Measurements from ENCODE around the gene NSUN6. TPM values are rescaled to one million over a fixed set of nuclear protein-coding genes. Genes with fewer than 3 reads are reported as not detected.
A peak's percentile ranks its signal among the peaks of the same experiment; 100 is the strongest.
"Not testable (repeated sequence)": the region's sequence is repeated elsewhere in the genome, so short reads cannot be mapped to it uniquely, and the experiment has no call there.

Gene NSUN6
- polyA plus RNA-seq, 4 donors, result 6.0 to 21.9 (median 8.5) TPM

DNA sequence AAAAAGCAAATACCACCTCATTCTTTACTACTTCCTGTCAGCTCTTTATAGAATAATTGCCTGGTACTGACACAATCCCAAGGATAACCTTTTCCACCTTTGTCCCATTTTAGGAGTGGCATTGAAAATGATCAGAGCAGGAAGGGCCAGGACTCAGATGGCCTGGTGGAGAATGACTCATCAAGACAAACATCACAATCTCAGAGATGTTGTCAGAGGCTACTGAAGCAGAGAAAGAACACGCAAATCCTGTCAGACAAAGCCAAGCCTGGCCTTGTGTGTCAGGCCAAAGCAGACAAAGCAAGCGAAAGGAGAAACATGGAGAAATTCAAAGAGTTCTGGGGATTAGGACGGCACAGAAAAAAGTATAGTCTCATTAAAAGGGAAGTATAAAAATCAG is 40.9 kb downstream of the NSUN6 start:
- Histone ChIP-seq H3K9me3 (ENCODE audit: control insufficient read depth in 2 of 2, insufficient read depth in 1 of 2, low read depth in 1 of 2, low read length in 1 of 2) (no peaks in the 10 kb centered on the region), H3K4me3 (ENCODE audit: low read depth in 1 of 3, low read length in 3 of 3) (no peak overlapping the region), H3K36me3 (ENCODE audit: control insufficient read depth in 3 of 3, insufficient read depth in 2 of 3, low read depth in 1 of 3, low read length in 3 of 3) (peaks cover 2 to 14% (median 3%) of the 10 kb centered on the region in 3 donors), H3K4me1 (ENCODE audit: control insufficient read depth in 3 of 3, insufficient read depth in 2 of 3, low read depth in 1 of 3, low read length in 2 of 3) (peaks cover 0 to 11% (median 5%) of the 10 kb centered on the region in 3 donors), H3K27ac (ENCODE audit: low read depth in 1 of 3, low read length in 2 of 3) (peak overlapping the region; percentile 55 to 71 (median 58)), H3K27me3 (ENCODE audit: control insufficient read depth in 3 of 3, insufficient read depth in 3 of 3, low read length in 3 of 3) (no peaks in the 10 kb centered on the region)
- no peak for FAIRE-seq
- DNase-seq, result peak; percentile 83 to 90
- WGBS, 3 donors, result 54 to 73% (median 71%) methylated on average over 3 of the region's 3 CpGs

DNA sequence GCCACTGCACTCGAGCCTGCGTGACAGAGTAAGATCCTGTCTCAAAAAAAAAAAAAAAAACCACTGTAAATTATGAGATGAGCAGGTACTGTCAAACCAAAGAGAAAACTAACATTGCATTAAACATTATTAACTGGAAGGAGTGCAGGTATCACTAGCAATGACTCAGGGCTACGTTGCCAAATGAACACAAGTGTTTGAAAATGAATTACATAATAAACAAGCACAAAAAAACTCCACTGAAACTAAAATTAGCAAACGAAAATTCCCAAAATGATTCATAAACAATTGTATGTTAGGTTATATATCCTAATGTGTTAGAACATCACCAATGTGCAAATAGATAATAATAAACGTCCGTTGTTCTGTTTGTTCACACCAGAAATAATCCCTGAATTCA is 42.8 kb downstream of the NSUN6 start:
- Histone ChIP-seq H3K27ac (ENCODE audit: low read depth in 1 of 3, low read length in 2 of 3) (no peak overlapping the region), H3K9me3 (ENCODE audit: control insufficient read depth in 2 of 2, insufficient read depth in 1 of 2, low read depth in 1 of 2, low read length in 1 of 2) (no peaks in the 10 kb centered on the region), H3K4me3 (ENCODE audit: low read depth in 1 of 3, low read length in 3 of 3) (no peak overlapping the region), H3K27me3 (ENCODE audit: control insufficient read depth in 3 of 3, insufficient read depth in 3 of 3, low read length in 3 of 3) (no peaks in the 10 kb centered on the region), H3K4me1 (ENCODE audit: control insufficient read depth in 3 of 3, insufficient read depth in 2 of 3, low read depth in 1 of 3, low read length in 2 of 3) (peaks cover 0 to 11% (median 5%) of the 10 kb centered on the region in 3 donors), H3K36me3 (ENCODE audit: control insufficient read depth in 3 of 3, insufficient read depth in 2 of 3, low read depth in 1 of 3, low read length in 3 of 3) (peaks cover 2 to 14% (median 3%) of the 10 kb centered on the region in 3 donors)
- no peak for DNase-seq
- no peak for FAIRE-seq
- WGBS, 3 donors, result 84 to 87% (median 86%) methylated on average over 6 of the region's 6 CpGs

DNA sequence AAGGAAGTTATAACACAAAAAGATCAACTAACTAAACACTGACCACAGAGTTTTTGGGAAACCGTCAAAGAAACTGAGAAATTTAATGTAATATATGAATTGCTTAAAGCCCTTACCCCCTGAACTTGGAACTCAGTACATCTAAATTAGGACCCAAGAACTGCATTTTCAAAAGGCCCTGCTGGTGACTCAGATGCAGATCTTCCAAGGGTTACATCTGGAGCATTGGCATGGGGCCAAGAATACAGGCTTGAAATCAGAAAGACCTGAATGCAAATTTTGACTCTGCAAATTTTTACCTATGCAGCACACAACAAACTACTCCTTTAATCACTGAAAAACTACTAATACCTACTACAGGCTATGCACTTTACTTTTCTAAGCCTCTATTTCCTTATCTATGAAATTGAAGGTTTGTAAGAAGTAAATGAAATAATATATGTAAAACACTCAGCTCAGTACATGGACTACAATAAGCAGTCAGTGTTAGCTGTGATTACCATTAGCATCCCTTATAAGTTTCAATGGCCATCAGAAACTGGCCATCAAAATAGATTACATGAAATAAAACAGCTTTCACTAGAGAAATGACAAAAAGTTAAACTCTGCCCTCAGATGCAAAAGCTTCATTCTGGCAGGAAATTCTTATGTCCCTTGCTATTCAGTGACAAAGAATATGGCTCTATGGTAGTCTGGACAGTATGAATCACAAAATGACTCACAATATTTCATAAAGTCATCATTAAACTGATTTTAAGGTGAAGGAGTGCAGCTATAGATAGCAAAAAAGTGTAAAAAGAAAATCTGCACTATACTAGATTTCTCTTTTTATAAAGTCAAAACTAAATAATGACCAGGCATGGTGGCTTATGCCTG is 43.6 kb downstream of the NSUN6 start:
- no peaks in the 10 kb centered on the region for H3K9me3 ChIP-seq (ENCODE audit: control insufficient read depth in 2 of 2, insufficient read depth in 1 of 2, low read depth in 1 of 2, low read length in 1 of 2)
- H3K36me3 ChIP-seq (ENCODE audit: control insufficient read depth in 3 of 3, insufficient read depth in 2 of 3, low read depth in 1 of 3, low read length in 3 of 3), result peaks cover 2 to 10% (median 3%) of the 10 kb centered on the region in 3 donors
- peak; percentile 27 to 73 for DNase-seq
- H3K27ac ChIP-seq (ENCODE audit: low read depth in 1 of 3, low read length in 2 of 3), result no peak overlapping the region
- H3K27me3 ChIP-seq (ENCODE audit: control insufficient read depth in 3 of 3, insufficient read depth in 3 of 3, low read length in 3 of 3), result no peaks in the 10 kb centered on the region
- WGBS, 3 donors, result 32 to 57% (median 39%) methylated on average over 1 of the region's 1 CpG
- no peak for FAIRE-seq
- H3K4me3 ChIP-seq (ENCODE audit: low read depth in 1 of 3, low read length in 3 of 3), result no peak overlapping the region
- H3K4me1 ChIP-seq (ENCODE audit: control insufficient read depth in 3 of 3, insufficient read depth in 2 of 3, low read depth in 1 of 3, low read length in 2 of 3), result peaks cover 0 to 11% (median 5%) of the 10 kb centered on the region in 3 donors

- H3K4me1 ChIP-seq (ENCODE audit: control insufficient read depth in 3 of 3, insufficient read depth in 2 of 3, low read depth in 1 of 3, low read length in 2 of 3), result peaks cover 0 to 11% (median 5%) of the 10 kb centered on the region in 3 donors
- peaks cover 0 to 15% (median 5%) of the 10 kb centered on the region in 3 donors for H3K36me3 ChIP-seq (ENCODE audit: control insufficient read depth in 3 of 3, insufficient read depth in 2 of 3, low read depth in 1 of 3, low read length in 3 of 3)
- H3K27me3 ChIP-seq (ENCODE audit: control insufficient read depth in 3 of 3, insufficient read depth in 3 of 3, low read length in 3 of 3), result no peaks in the 10 kb centered on the region
- H3K4me3 ChIP-seq (ENCODE audit: low read depth in 1 of 3, low read length in 3 of 3), result no peak overlapping the region
- WGBS, 3 donors, result 97 to 99% (median 97%) methylated on average over 4 of the region's 4 CpGs
- no peak for DNase-seq
- no peak overlapping the region for H3K27ac ChIP-seq (ENCODE audit: low read depth in 1 of 3, low read length in 2 of 3)
- no peak for FAIRE-seq
- no peaks in the 10 kb centered on the region for H3K9me3 ChIP-seq (ENCODE audit: control insufficient read depth in 2 of 2, insufficient read depth in 1 of 2, low read depth in 1 of 2, low read length in 1 of 2)
Observed at GRCh38 chr10:18606051-18606695, 45.2 kb downstream of the NSUN6 start.

DNA sequence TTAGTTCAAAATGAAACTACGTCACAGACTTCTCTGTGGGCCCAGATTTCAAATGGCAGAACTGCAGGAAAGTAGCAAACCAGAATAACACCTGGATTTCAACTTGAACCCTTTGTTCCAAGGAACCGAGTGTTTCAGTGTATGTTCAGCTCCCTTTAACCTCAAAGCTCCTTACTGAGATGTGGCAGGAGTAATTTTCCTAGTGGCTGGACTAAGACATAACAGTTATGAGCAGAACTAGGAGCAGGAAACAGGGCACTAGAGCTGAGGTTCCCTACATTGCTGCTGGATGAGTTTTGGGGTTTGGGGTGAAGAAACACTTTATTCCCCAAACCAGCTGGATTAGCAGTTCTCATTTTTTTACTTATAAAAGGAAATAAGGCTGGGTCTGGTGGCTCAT is 50.1 kb downstream of the NSUN6 start:
- H3K36me3 ChIP-seq (ENCODE audit: control insufficient read depth in 3 of 3, insufficient read depth in 2 of 3, low read depth in 1 of 3, low read length in 3 of 3), result peaks cover 0 to 12% (median 5%) of the 10 kb centered on the region in 3 donors
- H3K27ac ChIP-seq (ENCODE audit: low read depth in 1 of 3, low read length in 2 of 3), result no peak overlapping the region
- H3K4me3 ChIP-seq (ENCODE audit: low read depth in 1 of 3, low read length in 3 of 3), result no peak overlapping the region
- DNase-seq, result no peak
- FAIRE-seq, result no peak
- H3K9me3 ChIP-seq (ENCODE audit: control insufficient read depth in 2 of 2, insufficient read depth in 1 of 2, low read depth in 1 of 2, low read length in 1 of 2), result no peaks in the 10 kb centered on the region
- H3K27me3 ChIP-seq (ENCODE audit: control insufficient read depth in 3 of 3, insufficient read depth in 3 of 3, low read length in 3 of 3), result no peaks in the 10 kb centered on the region
- no peaks in the 10 kb centered on the region for H3K4me1 ChIP-seq (ENCODE audit: control insufficient read depth in 3 of 3, insufficient read depth in 2 of 3, low read depth in 1 of 3, low read length in 2 of 3)
- whole genome bisulfite sequencing, 3 donors, result 93 to 97% (median 95%) methylated on average over 2 of the region's 2 CpGs

DNA sequence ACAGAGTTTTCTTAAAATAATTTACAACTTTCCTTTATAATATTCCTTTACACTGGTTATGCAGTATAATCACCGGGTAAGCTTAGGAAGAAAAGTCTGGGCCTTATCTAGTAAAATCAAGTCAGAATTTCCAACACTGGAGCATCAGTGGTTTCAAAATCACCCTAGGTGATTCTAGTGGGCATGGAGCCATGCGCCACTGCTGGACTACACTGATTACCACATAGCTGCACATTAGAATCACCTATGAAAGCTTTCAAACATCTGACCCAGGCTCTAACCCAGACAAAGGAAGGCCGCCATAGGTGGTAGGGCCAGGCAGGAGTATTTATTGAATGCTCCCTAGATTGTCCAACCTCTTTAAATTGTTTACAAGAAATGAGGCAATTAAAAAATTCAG is 52.0 kb downstream of the NSUN6 start:
- no peak overlapping the region for H3K4me3 ChIP-seq (ENCODE audit: low read depth in 1 of 3, low read length in 3 of 3)
- DNase-seq, result no peak
- no peaks in the 10 kb centered on the region for H3K4me1 ChIP-seq (ENCODE audit: control insufficient read depth in 3 of 3, insufficient read depth in 2 of 3, low read depth in 1 of 3, low read length in 2 of 3)
- H3K9me3 ChIP-seq (ENCODE audit: control insufficient read depth in 2 of 2, insufficient read depth in 1 of 2, low read depth in 1 of 2, low read length in 1 of 2), result no peaks in the 10 kb centered on the region
- no peak for FAIRE-seq
- H3K27me3 ChIP-seq (ENCODE audit: control insufficient read depth in 3 of 3, insufficient read depth in 3 of 3, low read length in 3 of 3), result no peaks in the 10 kb centered on the region
- H3K27ac ChIP-seq (ENCODE audit: low read depth in 1 of 3, low read length in 2 of 3), result no peak overlapping the region
- WGBS, 3 donors, result 96 to 98% (median 97%) methylated on average over 3 of the region's 3 CpGs
- H3K36me3 ChIP-seq (ENCODE audit: control insufficient read depth in 3 of 3, insufficient read depth in 2 of 3, low read depth in 1 of 3, low read length in 3 of 3), result peaks cover 0 to 16% (median 2%) of the 10 kb centered on the region in 3 donors

GRCh38 chr10:18594574-18595156 is 56.7 kb downstream of the NSUN6 start:
- WGBS, 3 donors, result 87 to 95% (median 89%) methylated on average over 6 of the region's 6 CpGs
- no peaks in the 10 kb centered on the region for H3K27me3 ChIP-seq (ENCODE audit: control insufficient read depth in 3 of 3, insufficient read depth in 3 of 3, low read length in 3 of 3)
- FAIRE-seq (no peak), DNase-seq (peak; percentile 20 to 25)
- H3K4me1 ChIP-seq (ENCODE audit: control insufficient read depth in 3 of 3, insufficient read depth in 2 of 3, low read depth in 1 of 3, low read length in 2 of 3), result no peaks in the 10 kb centered on the region
- no peak overlapping the region for H3K27ac ChIP-seq (ENCODE audit: low read depth in 1 of 3, low read length in 2 of 3)
- H3K36me3 ChIP-seq (ENCODE audit: control insufficient read depth in 3 of 3, insufficient read depth in 2 of 3, low read depth in 1 of 3, low read length in 3 of 3), result peaks cover 0 to 7% (median 0%) of the 10 kb centered on the region in 3 donors
- no peak overlapping the region for H3K4me3 ChIP-seq (ENCODE audit: low read depth in 1 of 3, low read length in 3 of 3)
- no peaks in the 10 kb centered on the region for H3K9me3 ChIP-seq (ENCODE audit: control insufficient read depth in 2 of 2, insufficient read depth in 1 of 2, low read depth in 1 of 2, low read length in 1 of 2)

DNA sequence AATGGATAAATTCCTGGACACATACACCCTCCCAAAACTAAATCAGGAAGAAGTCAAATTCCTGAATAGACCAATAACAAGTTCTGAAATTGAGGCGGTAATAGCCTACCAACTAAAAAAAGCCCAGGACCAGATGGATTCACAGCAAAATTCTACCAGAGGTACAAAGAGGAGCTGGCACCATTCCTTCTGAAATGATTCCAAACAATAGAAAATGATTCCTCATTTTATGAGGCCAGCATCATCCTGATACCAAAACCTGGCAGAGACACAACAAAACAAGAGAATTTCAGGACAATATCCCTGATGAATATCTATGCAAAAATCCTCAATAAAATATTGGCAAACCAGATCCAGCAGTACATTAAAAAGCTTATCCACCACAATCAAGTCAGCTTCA is 60.2 kb downstream of the NSUN6 start:
- DNase-seq; H3K27ac ChIP-seq (ENCODE audit: low read depth in 1 of 3, low read length in 2 of 3); FAIRE-seq: not testable (repeated sequence)

More for the DNA sequence above, 60.2 kb downstream of the NSUN6 start:
- not testable (repeated sequence) for H3K27me3 ChIP-seq (ENCODE audit: control insufficient read depth in 3 of 3, insufficient read depth in 3 of 3, low read length in 3 of 3); H3K9me3 ChIP-seq (ENCODE audit: control insufficient read depth in 2 of 2, insufficient read depth in 1 of 2, low read depth in 1 of 2, low read length in 1 of 2); H3K4me1 ChIP-seq (ENCODE audit: control insufficient read depth in 3 of 3, insufficient read depth in 2 of 3, low read depth in 1 of 3, low read length in 2 of 3); H3K4me3 ChIP-seq (ENCODE audit: low read depth in 1 of 3, low read length in 3 of 3)
- peaks cover 2 to 24% (median 5%) of the 10 kb centered on the region in 3 donors for H3K36me3 ChIP-seq (ENCODE audit: control insufficient read depth in 3 of 3, insufficient read depth in 2 of 3, low read depth in 1 of 3, low read length in 3 of 3)
- WGBS, 3 donors, result 91 to 100% (median 94%) methylated on average over 1 of the region's 1 CpG

Measured in small intestine (tissue), 7 donors.